OCI-LY1 (cell line): Measurements from ENCODE around the gene GALNT2.

Experiments
- H2AFZ ChIP-seq: fragments of 200-600 bp; sonication (generic), shearing (Covaris generic); 2 replicates; pipeline ENCODE4 v1.6.0; 2014; ENCODE audit warnings: antibody characterized with exemption, mild to moderate bottlenecking, low read length
- H3F3A ChIP-seq: fragments of 200-600 bp; sonication (generic), shearing (Covaris generic); 2 replicates; pipeline ENCODE4 v1.6.0; 2014; ENCODE audit warnings: mild to moderate bottlenecking, antibody characterized with exemption, low read length, moderate library complexity; ENCODE audit not compliant: insufficient read depth
- H3K27ac ChIP-seq: fragments of 200-600 bp; sonication (generic); 2 replicates; pipeline ENCODE4 v1.5.1; 2014; ENCODE audit warnings: low read length, mixed run types, mild to moderate bottlenecking, low read depth; ENCODE audit not compliant: poor library complexity, severe bottlenecking
- H3K27me3 ChIP-seq: fragments of 200-600 bp; sonication (generic); 2 replicates; pipeline ENCODE4 v1.6.0; 2014; ENCODE audit warnings: antibody characterized with exemption, mild to moderate bottlenecking, low read length, moderate library complexity; ENCODE audit not compliant: insufficient read depth
- H3K36me3 ChIP-seq: fragments of 200-600 bp; sonication (generic); 2 replicates; pipeline ENCODE4 v1.6.1; 2014; ENCODE audit warnings: mild to moderate bottlenecking, antibody characterized with exemption, low read length, moderate library complexity, mixed read lengths; ENCODE audit not compliant: insufficient read depth
- H3K4me1 ChIP-seq: fragments of 200-600 bp; sonication (generic); 2 replicates; pipeline ENCODE4 v1.5.1; 2014; ENCODE audit warnings: mild to moderate bottlenecking, low read length, moderate library complexity; ENCODE audit not compliant: insufficient read depth, severe bottlenecking
- H3K4me2 ChIP-seq: fragments of 200-600 bp; sonication (generic), shearing (Covaris generic); 2 replicates; pipeline ENCODE4 v1.6.1; 2014; ENCODE audit warnings: low read length
- H3K4me3 ChIP-seq: fragments of 200-600 bp; sonication (generic); 2 replicates; pipeline ENCODE4 v1.5.1; 2014; ENCODE audit warnings: low read length, low read depth, mild to moderate bottlenecking, mixed read lengths; ENCODE audit not compliant: poor library complexity, severe bottlenecking
- H3K79me2 ChIP-seq: fragments of 200-600 bp; shearing (Covaris generic); 2 replicates; pipeline ENCODE4 v1.6.1; 2016; ENCODE audit warnings: mixed run types, low read length, mixed read lengths; ENCODE audit not compliant: insufficient read depth
- H3K9ac ChIP-seq: fragments of 200-600 bp; sonication (generic), shearing (Covaris generic); 2 replicates; pipeline ENCODE4 v1.6.1; 2014; ENCODE audit warnings: mild to moderate bottlenecking, low read length, mixed read lengths
- H3K9me2 ChIP-seq: fragments of 200-600 bp; sonication (generic), shearing (Covaris generic); 2 replicates; pipeline ENCODE4 v1.6.1; 2014; ENCODE audit warnings: low read depth, mild to moderate bottlenecking, low read length, mixed read lengths
- H3K9me3 ChIP-seq: fragments of 200-600 bp; shearing (Covaris generic); 2 replicates; pipeline ENCODE4 v1.6.1; 2014; ENCODE audit warnings: low read length, mixed read lengths
- H4K20me1 ChIP-seq: fragments of 200-600 bp; sonication (generic), shearing (Covaris generic); 2 replicates; pipeline ENCODE4 v1.6.0; 2016; ENCODE audit warnings: mild to moderate bottlenecking, low read length; ENCODE audit not compliant: insufficient read depth
- CTCF ChIP-seq: fragments of 200-600 bp; sonication (generic), shearing (Covaris generic); IDR thresholded peaks from 2 replicates; pipeline ENCODE4 v1.5.1; 2017; ENCODE audit warnings: mild to moderate bottlenecking, antibody characterized with exemption, low read length, moderate library complexity, mixed read lengths
- EZH2 ChIP-seq: fragments of 200-600 bp; sonication (generic), shearing (Covaris generic); IDR thresholded peaks from 2 replicates; pipeline ENCODE4 v1.8.0; 2017; ENCODE audit warnings: borderline replicate concordance, mixed run types, mild to moderate bottlenecking, antibody characterized with exemption, low read length, moderate library complexity, mixed read lengths

The GALNT2 gene

GRCh38 chr1:230165536-230165935 is 98.5 kb downstream of the GALNT2 start:
- Histone ChIP-seq H3K4me3 (no peak overlapping the region), H3K27ac (peak overlapping the region; percentile 88), H3K36me3 (no peaks in the 10 kb centered on the region), H3K27me3 (no peaks in the 10 kb centered on the region), H4K20me1 (no peaks in the 10 kb centered on the region), H3K9me2 (no peaks in the 10 kb centered on the region), H3K4me2 (no peak overlapping the region), H3K9me3 (no peaks in the 10 kb centered on the region), H3F3A (no peaks in the 10 kb centered on the region), H2AFZ (no peak overlapping the region), H3K4me1 (peaks cover 84% of the 10 kb centered on the region), H3K9ac (peak overlapping the region; percentile 21; the same call in 1 of the 2 replicates), H3K79me2 (peaks cover 37% of the 10 kb centered on the region)
- TF ChIP-seq EZH2: no peak
- no peak for TF ChIP-seq CTCF

- Histone ChIP-seq H3K27me3 (no peaks in the 10 kb centered on the region), H2AFZ (no peak overlapping the region), H3F3A (no peaks in the 10 kb centered on the region), H3K79me2 (peaks cover 42% of the 10 kb centered on the region), H3K9me2 (no peaks in the 10 kb centered on the region), H3K4me2 (peak overlapping the region; percentile 30; the same call in 1 of the 2 replicates), H3K9me3 (no peaks in the 10 kb centered on the region), H3K9ac (peak overlapping the region; percentile 39; the same call in 1 of the 2 replicates), H3K4me3 (no peak overlapping the region), H3K36me3 (no peaks in the 10 kb centered on the region), H3K4me1 (peaks cover 78% of the 10 kb centered on the region), H3K27ac (peak overlapping the region; percentile 88), H4K20me1 (no peaks in the 10 kb centered on the region)
- TF ChIP-seq CTCF (no peak), EZH2 (no peak)
These were observed 99.5 kb downstream of the GALNT2 start for GRCh38 chr1:230166366-230167132.

- H3K27ac ChIP-seq: peak overlapping the region; percentile 88
- no peaks in the 10 kb centered on the region for H4K20me1 ChIP-seq
- peaks cover 42% of the 10 kb centered on the region for H3K79me2 ChIP-seq
- H3F3A ChIP-seq: no peaks in the 10 kb centered on the region
- H3K4me3 ChIP-seq: no peak overlapping the region
- peak; percentile 98 for TF ChIP-seq CTCF
- no peak for TF ChIP-seq EZH2
- no peaks in the 10 kb centered on the region for H3K27me3 ChIP-seq
- no peak overlapping the region; the same call in 1 of the 2 replicates for H3K9ac ChIP-seq
- H3K4me1 ChIP-seq: peaks cover 77% of the 10 kb centered on the region
- peak overlapping the region; percentile 30; the same call in 1 of the 2 replicates for H3K4me2 ChIP-seq
- H3K36me3 ChIP-seq: no peaks in the 10 kb centered on the region
- no peak overlapping the region for H2AFZ ChIP-seq
- no peaks in the 10 kb centered on the region for H3K9me2 ChIP-seq
- no peaks in the 10 kb centered on the region for H3K9me3 ChIP-seq
These were observed 100.4 kb downstream of the GALNT2 start for GRCh38 chr1:230167419-230167852.
